SK-N-SH treated with all-trans-retinoic acid at 6 μM for 48 hours (cell line): ENCODE data around the gene HCRTR1.

Source experiments
- ATAC-seq: fragments of 200-7000 bp; cut with Tn5 transposase; 3 replicates; pipeline ENCODE4 v1.9.1; 2020; ENCODE audit warnings: mild to moderate bottlenecking, moderate library complexity
- ARNTL ChIP-seq: fragments of 450-650 bp; formaldehyde crosslinking; IDR thresholded peaks from 2 replicates; pipeline ENCODE4 v1.5.0; 2020; ENCODE audit warnings: low read depth, mild to moderate bottlenecking, moderate library complexity, borderline replicate concordance
- CSDC2 ChIP-seq: fragments of 250-450 bp; sonication (Bioruptor Pico); IDR thresholded peaks from 2 replicates; pipeline ENCODE4 v1.5.0; 2020; ENCODE audit warnings: mild to moderate bottlenecking, moderate library complexity
- ESRRG ChIP-seq: fragments of 250-450 bp; sonication (Bioruptor Pico); IDR thresholded peaks from 2 replicates; pipeline ENCODE4 v1.6.1; 2021; ENCODE audit warnings: mild to moderate bottlenecking
- GLIS3 ChIP-seq: fragments of 250-450 bp; sonication (Bioruptor Pico); IDR thresholded peaks from 2 replicates; pipeline ENCODE4 v1.5.0; 2020; ENCODE audit warnings: mild to moderate bottlenecking, moderate library complexity
- ISL1 ChIP-seq: fragments of 250-450 bp; sonication (Bioruptor Pico); IDR thresholded peaks from 2 replicates; pipeline ENCODE4 v2.1.2; 2022; ENCODE audit warnings: mild to moderate bottlenecking, moderate library complexity
- OSR1 ChIP-seq: fragments of 250-450 bp; sonication (Bioruptor Pico); IDR thresholded peaks from 2 replicates; pipeline ENCODE4 v1.8.0; 2022; ENCODE audit warnings: moderate library complexity, mild to moderate bottlenecking, inconsistent platforms
- PPARA ChIP-seq: fragments of 250-450 bp; sonication (Bioruptor Pico); IDR thresholded peaks from 2 replicates; pipeline ENCODE4 v1.5.0; 2020; ENCODE audit warnings: mild to moderate bottlenecking, borderline replicate concordance
- RARB ChIP-seq: fragments of 250-450 bp; sonication (Bioruptor Pico); IDR thresholded peaks from 2 replicates; pipeline ENCODE4 v1.8.0; 2021; ENCODE audit warnings: mild to moderate bottlenecking, moderate library complexity
- SNAI2 ChIP-seq: fragments of 250-450 bp; sonication (Bioruptor Pico); IDR thresholded peaks from 2 replicates; pipeline ENCODE4 v1.5.0; 2020; ENCODE audit warnings: mild to moderate bottlenecking, moderate library complexity
- TCF4 ChIP-seq: fragments of 250-450 bp; sonication (Bioruptor Pico); IDR thresholded peaks from 2 replicates; pipeline ENCODE4 v1.8.0; 2021; ENCODE audit warnings: mild to moderate bottlenecking, moderate library complexity, borderline replicate concordance
- TOX ChIP-seq: fragments of 250-450 bp; sonication (Bioruptor Pico); IDR thresholded peaks from 2 replicates; pipeline ENCODE4 v1.8.0; 2021; ENCODE audit warnings: mild to moderate bottlenecking, moderate library complexity, borderline replicate concordance
- TSHZ2 ChIP-seq: fragments of 250-450 bp; sonication (Bioruptor Pico); IDR thresholded peaks from 2 replicates; pipeline ENCODE4 v1.5.0; 2020; ENCODE audit warnings: mild to moderate bottlenecking, moderate library complexity
- ZC3H10 ChIP-seq: fragments of 250-450 bp; sonication (Bioruptor Pico); IDR thresholded peaks from 2 replicates; pipeline ENCODE4 v1.5.1; 2021; ENCODE audit warnings: mild to moderate bottlenecking, moderate library complexity
- ZFP3 ChIP-seq: fragments of 250-450 bp; sonication (Bioruptor Pico); IDR thresholded peaks from 2 replicates; pipeline ENCODE4 v1.5.0; 2020; ENCODE audit warnings: mild to moderate bottlenecking, moderate library complexity
- ZNF70 ChIP-seq: fragments of 450-650 bp; formaldehyde crosslinking; IDR thresholded peaks from 2 replicates; pipeline ENCODE4 v1.5.0; 2020; ENCODE audit warnings: mild to moderate bottlenecking, moderate library complexity
- ZNF8 ChIP-seq: fragments of 450-650 bp; formaldehyde crosslinking; IDR thresholded peaks from 2 replicates; pipeline ENCODE4 v1.5.0; 2020; ENCODE audit warnings: mild to moderate bottlenecking, moderate library complexity
- TF ChIP-seq, protein P1 (sequence below): fragments of 250-450 bp; sonication (Bioruptor Pico); IDR thresholded peaks from 2 replicates; pipeline ENCODE4 v1.8.0; 2020; ENCODE audit warnings: mild to moderate bottlenecking, moderate library complexity, borderline replicate concordance
- TF ChIP-seq, protein P2 (sequence below): fragments of 250-450 bp; sonication (Bioruptor Pico); IDR thresholded peaks from 2 replicates; pipeline ENCODE4 v1.8.0; 2021; ENCODE audit warnings: low read depth, mild to moderate bottlenecking, moderate library complexity, borderline replicate concordance

Gene HCRTR1

GRCh38 chr1:31648641-31649357, 31.3 kb downstream of the HCRTR1 start:
- no peak for ATAC-seq
- no peak for TF ChIP-seq GLIS3 (CRISPR knock-in tag)
- TF ChIP-seq OSR1 (CRISPR knock-in tag): no peak
- TF ChIP-seq TOX (CRISPR knock-in tag): no peak
- no peak for TF ChIP-seq RARB (CRISPR knock-in tag)
- no peak for TF ChIP-seq PPARA (CRISPR knock-in tag)
- no peak for TF ChIP-seq ZFP3 (CRISPR knock-in tag)
- TF ChIP-seq ESRRG: no peak
- no peak for TF ChIP-seq ISL1
- TF ChIP-seq, protein P1, sequence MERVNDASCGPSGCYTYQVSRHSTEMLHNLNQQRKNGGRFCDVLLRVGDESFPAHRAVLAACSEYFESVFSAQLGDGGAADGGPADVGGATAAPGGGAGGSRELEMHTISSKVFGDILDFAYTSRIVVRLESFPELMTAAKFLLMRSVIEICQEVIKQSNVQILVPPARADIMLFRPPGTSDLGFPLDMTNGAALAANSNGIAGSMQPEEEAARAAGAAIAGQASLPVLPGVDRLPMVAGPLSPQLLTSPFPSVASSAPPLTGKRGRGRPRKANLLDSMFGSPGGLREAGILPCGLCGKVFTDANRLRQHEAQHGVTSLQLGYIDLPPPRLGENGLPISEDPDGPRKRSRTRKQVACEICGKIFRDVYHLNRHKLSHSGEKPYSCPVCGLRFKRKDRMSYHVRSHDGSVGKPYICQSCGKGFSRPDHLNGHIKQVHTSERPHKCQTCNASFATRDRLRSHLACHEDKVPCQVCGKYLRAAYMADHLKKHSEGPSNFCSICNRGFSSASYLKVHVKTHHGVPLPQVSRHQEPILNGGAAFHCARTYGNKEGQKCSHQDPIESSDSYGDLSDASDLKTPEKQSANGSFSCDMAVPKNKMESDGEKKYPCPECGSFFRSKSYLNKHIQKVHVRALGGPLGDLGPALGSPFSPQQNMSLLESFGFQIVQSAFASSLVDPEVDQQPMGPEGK: no peak
- TF ChIP-seq TSHZ2 (CRISPR knock-in tag): no peak
- TF ChIP-seq ZC3H10: no peak
- TF ChIP-seq, protein P2, sequence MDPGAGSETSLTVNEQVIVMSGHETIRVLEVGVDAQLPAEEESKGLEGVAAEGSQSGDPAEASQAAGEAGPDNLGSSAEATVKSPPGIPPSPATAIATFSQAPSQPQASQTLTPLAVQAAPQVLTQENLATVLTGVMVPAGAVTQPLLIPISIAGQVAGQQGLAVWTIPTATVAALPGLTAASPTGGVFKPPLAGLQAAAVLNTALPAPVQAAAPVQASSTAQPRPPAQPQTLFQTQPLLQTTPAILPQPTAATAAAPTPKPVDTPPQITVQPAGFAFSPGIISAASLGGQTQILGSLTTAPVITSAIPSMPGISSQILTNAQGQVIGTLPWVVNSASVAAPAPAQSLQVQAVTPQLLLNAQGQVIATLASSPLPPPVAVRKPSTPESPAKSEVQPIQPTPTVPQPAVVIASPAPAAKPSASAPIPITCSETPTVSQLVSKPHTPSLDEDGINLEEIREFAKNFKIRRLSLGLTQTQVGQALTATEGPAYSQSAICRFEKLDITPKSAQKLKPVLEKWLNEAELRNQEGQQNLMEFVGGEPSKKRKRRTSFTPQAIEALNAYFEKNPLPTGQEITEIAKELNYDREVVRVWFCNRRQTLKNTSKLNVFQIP: no peak
- no peak for TF ChIP-seq CSDC2 (CRISPR knock-in tag)
- no peak for TF ChIP-seq ZNF70 (CRISPR knock-in tag)
- no peak for TF ChIP-seq TCF4 (CRISPR knock-in tag)

DNA sequence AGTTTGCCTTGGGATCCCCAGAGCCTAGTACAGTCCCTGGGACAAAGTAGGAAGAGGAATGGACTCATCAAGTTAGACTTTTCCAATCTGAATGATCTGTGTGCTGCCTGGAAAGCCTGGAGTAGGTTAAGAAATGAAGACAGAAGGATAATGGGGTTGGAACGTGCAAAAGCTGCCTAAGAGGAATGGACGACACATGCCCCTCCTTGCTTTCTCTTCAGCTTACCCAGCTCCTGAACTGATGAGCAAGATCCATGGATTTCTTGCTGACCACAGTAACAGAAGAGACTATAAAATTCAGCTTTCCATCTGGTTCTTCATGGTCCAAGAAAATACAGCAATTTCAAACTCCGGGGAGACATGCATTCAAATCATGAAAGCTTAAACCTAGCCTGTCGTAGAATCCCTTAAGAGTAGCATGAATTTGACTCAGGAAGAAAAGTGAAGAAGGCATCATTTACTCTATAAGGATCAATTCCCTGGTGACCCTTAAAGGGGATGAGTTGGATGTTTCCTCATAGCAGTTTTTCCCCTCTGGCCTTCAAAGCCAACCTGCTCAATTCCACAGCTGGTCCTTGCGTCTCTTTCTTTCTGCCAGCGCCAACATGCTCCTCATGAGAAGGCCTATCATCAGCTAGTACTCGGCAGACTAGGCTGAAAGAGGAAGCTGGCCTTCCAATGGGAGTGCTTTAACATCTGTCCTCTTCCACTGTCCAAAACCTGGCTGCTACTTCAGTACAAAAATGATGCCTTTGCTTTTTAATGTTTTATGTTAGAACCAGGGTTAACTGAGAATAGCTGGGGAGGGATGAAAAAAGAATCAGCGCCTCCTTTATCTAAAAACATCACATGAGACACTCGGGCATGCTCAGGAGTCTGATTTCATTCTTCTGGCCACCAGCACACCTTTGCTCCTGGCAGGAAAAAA, 32.9 kb downstream of the HCRTR1 start:
- no peak for TF ChIP-seq PPARA (CRISPR knock-in tag)
- TF ChIP-seq GLIS3 (CRISPR knock-in tag): no peak
- TF ChIP-seq ARNTL: no peak
- ATAC-seq: no peak

- TF ChIP-seq SNAI2 (CRISPR knock-in tag) (no peak), TOX (CRISPR knock-in tag) (no peak), ZFP3 (CRISPR knock-in tag) (no peak), ZNF8 (CRISPR knock-in tag) (no peak)
- no peak for ATAC-seq
Measured at GRCh38 chr1:31651089-31651420, 33.6 kb downstream of the HCRTR1 start.

DNA sequence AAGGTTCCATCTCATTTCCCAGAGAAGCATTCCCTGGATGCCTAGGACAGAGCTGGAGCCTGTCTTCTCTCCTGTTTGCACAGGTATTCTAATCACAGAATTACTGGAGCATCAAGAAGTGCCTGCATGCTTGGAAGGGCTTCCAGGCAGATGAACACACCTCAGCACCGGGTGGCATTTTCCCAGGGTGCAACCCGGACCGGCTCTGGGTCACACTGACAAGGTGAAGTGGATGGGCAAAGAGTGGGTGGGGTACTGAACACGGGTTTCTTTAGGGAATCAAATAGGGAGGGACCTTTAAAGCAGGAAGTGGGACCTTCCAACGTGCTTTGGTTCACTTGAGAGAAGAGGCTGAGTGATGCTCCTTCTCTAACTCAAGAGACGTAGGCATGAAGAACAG, 34.3 kb downstream of the HCRTR1 start:
- no peak for ATAC-seq
- TF ChIP-seq GLIS3 (CRISPR knock-in tag): no peak
- TF ChIP-seq ARNTL: no peak
- TF ChIP-seq, protein P2: no peak
- no peak for TF ChIP-seq ZNF70 (CRISPR knock-in tag)
- TF ChIP-seq OSR1 (CRISPR knock-in tag): no peak
- TF ChIP-seq TCF4 (CRISPR knock-in tag): no peak
